ENCODE data around the gene ITGAD.

DNA sequence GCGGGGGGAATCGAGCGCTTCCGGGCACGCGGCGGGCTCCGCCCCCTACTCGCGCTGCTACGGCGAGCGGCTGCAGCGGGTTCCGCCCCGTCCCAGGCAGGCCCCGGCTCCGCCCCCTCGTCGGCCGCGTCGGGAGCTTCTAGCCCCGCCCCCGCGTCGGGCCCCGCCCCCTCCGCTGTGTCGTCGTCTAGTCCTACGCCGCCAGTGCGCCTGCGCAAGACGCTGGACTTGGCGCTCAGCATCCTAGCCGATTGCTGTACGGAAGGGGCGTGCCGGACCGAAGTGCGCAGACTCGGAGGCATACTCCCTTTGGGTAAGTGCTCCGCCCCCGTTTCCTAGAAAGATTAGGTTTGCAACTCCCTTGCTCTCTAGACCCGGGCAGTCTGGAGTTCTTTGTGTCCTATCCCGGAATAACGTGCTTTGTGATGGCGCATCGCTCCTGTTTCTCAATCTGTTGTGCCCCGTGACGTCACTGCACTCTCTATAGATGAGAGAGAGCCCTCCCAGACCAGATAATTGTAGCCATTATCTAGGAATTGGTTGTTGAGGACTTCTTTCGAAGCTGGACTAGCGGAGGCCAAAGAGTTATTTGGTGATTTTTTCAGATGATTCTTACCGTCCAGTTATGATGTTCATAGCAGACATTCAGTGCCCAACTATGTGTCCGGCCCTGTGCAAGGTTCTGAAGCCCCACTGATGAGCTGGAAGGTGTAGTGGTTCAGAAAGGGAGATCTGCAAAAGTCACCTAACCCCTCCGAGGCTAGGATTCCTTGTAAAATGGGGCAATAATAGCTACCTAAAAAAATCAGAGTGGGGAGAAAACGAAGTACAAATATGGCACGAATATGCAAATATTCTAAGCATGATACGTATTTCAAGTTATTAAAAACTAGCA lies 66.8 kb downstream of the ITGAD start:
- TF ChIP-seq, protein P1, sequence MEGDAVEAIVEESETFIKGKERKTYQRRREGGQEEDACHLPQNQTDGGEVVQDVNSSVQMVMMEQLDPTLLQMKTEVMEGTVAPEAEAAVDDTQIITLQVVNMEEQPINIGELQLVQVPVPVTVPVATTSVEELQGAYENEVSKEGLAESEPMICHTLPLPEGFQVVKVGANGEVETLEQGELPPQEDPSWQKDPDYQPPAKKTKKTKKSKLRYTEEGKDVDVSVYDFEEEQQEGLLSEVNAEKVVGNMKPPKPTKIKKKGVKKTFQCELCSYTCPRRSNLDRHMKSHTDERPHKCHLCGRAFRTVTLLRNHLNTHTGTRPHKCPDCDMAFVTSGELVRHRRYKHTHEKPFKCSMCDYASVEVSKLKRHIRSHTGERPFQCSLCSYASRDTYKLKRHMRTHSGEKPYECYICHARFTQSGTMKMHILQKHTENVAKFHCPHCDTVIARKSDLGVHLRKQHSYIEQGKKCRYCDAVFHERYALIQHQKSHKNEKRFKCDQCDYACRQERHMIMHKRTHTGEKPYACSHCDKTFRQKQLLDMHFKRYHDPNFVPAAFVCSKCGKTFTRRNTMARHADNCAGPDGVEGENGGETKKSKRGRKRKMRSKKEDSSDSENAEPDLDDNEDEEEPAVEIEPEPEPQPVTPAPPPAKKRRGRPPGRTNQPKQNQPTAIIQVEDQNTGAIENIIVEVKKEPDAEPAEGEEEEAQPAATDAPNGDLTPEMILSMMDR (IDR thresholded peaks at IDR 0.05), result no peak
- TF ChIP-seq EP300 (IDR thresholded peaks at IDR 0.05; ENCODE audit: borderline replicate concordance in 1 of 2, low read depth in 1 of 2, low read length in 1 of 2), result no peak
- no peak for TF ChIP-seq SMC3 (IDR thresholded peaks at IDR 0.05; ENCODE audit: low read depth, low read length)
- peak; percentile 64; the same call in 1 of the 2 replicates for TF ChIP-seq POLR2AphosphoS5 (IDR thresholded peaks at IDR 0.05; ENCODE audit: low read depth, low read length)
- no peak for TF ChIP-seq FOXJ3 (CRISPR knock-in tag; IDR thresholded peaks at IDR 0.05)
- TF ChIP-seq ELF1 (IDR thresholded peaks at IDR 0.05), result no peak
- no peak for TF ChIP-seq YY1 (IDR thresholded peaks at IDR 0.05; ENCODE audit: low read depth)
- TF ChIP-seq EZH2phosphoT487 (IDR thresholded peaks at IDR 0.05; ENCODE audit: borderline replicate concordance, low read depth), result no peak
- TF ChIP-seq, protein P2, sequence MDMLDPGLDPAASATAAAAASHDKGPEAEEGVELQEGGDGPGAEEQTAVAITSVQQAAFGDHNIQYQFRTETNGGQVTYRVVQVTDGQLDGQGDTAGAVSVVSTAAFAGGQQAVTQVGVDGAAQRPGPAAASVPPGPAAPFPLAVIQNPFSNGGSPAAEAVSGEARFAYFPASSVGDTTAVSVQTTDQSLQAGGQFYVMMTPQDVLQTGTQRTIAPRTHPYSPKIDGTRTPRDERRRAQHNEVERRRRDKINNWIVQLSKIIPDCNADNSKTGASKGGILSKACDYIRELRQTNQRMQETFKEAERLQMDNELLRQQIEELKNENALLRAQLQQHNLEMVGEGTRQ (IDR thresholded peaks at IDR 0.05; ENCODE audit: borderline replicate concordance, low read depth, low read length), result no peak
- TF ChIP-seq RCOR1 (IDR thresholded peaks at IDR 0.05; ENCODE audit: low read length), result no peak
- TF ChIP-seq, protein P3, sequence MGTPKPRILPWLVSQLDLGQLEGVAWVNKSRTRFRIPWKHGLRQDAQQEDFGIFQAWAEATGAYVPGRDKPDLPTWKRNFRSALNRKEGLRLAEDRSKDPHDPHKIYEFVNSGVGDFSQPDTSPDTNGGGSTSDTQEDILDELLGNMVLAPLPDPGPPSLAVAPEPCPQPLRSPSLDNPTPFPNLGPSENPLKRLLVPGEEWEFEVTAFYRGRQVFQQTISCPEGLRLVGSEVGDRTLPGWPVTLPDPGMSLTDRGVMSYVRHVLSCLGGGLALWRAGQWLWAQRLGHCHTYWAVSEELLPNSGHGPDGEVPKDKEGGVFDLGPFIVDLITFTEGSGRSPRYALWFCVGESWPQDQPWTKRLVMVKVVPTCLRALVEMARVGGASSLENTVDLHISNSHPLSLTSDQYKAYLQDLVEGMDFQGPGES (IDR thresholded peaks at IDR 0.05; ENCODE audit: low read depth, low read length), result no peak
- no peak for TF ChIP-seq JUND (IDR thresholded peaks at IDR 0.05)

All from SK-N-SH (cell line).